ENCODE data around the gene MALAT1.
A peak's percentile ranks its signal among the peaks of the same experiment; 100 is the strongest.
"Not testable (repeated sequence)": the region's sequence is repeated elsewhere in the genome, so short reads cannot be mapped to it uniquely, and the experiment has no call there.

The MALAT1 gene

DNA sequence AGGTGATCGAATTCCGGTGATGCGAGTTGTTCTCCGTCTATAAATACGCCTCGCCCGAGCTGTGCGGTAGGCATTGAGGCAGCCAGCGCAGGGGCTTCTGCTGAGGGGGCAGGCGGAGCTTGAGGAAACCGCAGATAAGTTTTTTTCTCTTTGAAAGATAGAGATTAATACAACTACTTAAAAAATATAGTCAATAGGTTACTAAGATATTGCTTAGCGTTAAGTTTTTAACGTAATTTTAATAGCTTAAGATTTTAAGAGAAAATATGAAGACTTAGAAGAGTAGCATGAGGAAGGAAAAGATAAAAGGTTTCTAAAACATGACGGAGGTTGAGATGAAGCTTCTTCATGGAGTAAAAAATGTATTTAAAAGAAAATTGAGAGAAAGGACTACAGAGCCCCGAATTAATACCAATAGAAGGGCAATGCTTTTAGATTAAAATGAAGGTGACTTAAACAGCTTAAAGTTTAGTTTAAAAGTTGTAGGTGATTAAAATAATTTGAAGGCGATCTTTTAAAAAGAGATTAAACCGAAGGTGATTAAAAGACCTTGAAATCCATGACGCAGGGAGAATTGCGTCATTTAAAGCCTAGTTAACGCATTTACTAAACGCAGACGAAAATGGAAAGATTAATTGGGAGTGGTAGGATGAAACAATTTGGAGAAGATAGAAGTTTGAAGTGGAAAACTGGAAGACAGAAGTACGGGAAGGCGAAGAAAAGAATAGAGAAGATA is at the start of gene MALAT1:
TSS of gene MALAT1 (plus strand) at position 69 of the 736 bp plus-strand sequence.
- DNase-seq (ENCODE audit: low read depth, low spot score) = peak; percentile 95

GRCh38 chr11:65451301-65451700 is 47.5 kb upstream of the MALAT1 start:
- not testable (repeated sequence) for DNase-seq (ENCODE audit: low read depth, low spot score)

- DNase-seq (ENCODE audit: low read depth, low spot score) = not testable (repeated sequence)
Measured at GRCh38 chr11:65452259-65452658, 46.6 kb upstream of the MALAT1 start.

GRCh38 chr11:65452806-65453490 is 45.9 kb upstream of the MALAT1 start:
- no peak for DNase-seq (ENCODE audit: low read depth, low spot score)

DNA sequence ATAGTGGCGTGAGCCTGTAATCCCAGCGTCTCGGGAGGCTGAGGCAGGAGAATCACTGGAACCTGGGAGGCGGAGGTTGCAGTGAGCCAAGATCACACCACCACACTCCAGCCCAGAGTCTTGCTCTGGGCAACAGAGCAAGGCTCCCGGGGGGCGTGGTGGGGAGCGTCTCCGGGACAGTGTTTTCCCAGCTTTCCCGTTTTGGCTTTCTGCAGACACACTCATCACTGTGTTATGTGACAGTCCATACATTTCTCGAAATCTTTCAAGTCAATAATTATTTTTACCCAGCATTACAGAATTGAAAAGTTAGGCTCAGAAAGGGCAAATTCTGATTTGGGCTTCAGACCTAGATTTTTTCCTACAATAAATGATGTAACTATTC is 44.5 kb upstream of the MALAT1 start:
- DNase-seq (ENCODE audit: low read depth, low spot score) = no peak

- no peak for DNase-seq (ENCODE audit: low read depth, low spot score)
Measured at GRCh38 chr11:65454696-65455456, 44.0 kb upstream of the MALAT1 start.

DNA sequence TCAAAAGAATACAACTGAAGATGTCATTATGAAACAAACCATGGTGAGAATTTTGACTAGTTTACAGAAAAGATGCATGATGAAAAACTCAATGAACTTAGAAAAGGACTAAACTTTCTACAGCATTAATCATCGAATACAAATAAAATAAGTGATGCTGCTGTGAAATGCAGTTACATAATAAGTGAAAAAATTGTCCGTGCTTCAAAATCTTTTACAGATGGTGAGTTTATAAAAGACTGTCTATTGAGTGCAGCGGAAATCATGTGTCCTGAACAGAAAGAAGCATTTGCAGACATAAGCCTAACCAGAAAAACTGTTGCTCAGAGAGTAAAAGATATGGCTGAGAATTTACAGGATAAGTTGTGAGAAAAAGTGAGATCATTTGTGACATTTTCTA is 42.4 kb upstream of the MALAT1 start:
- DNase-seq (ENCODE audit: low read depth, low spot score) = no peak

DNA sequence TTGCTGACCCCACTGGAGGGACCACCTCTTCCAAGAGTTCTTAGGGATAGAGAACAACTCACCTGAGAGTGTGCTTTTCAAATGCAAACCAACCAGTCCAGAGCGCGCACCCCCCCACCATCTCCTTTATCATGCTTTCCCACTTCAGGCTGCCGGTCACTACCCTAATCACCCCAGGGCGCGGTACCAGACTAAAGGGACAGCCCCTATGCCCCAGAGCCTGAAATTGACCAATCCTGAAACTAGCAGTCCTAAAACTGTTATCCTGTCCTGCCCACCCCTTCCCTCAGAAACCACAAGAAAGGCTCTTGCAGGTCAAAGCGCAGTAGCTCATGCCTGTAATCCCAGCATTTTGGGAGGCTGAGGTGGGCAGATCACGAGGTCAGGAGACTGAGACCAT is 39.3 kb upstream of the MALAT1 start:
- DNase-seq (ENCODE audit: low read depth, low spot score) = no peak

- not testable (repeated sequence) for DNase-seq (ENCODE audit: low read depth, low spot score)
Measured at GRCh38 chr11:65465471-65465870, 33.4 kb upstream of the MALAT1 start.

DNA sequence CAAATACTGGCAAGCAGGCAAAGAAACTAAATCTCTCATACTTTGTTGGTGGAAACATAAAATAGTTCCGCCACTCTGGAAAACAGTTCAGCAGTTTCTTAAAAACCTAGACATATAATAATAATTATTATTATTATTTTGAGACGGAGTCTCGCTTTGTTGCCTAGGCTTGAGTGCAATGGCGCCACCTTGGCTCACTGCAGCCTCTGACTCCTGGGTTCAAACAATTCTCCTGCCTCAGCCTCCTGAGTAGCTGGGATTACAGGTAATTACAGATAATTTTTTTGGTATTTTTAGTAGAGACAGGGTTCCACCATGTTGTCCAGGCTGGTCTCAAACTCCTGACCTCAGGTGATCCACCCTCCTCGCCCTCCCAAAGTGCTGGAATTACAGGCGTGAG is 31.5 kb upstream of the MALAT1 start:
- not testable (repeated sequence) for DNase-seq (ENCODE audit: low read depth, low spot score)

DNA sequence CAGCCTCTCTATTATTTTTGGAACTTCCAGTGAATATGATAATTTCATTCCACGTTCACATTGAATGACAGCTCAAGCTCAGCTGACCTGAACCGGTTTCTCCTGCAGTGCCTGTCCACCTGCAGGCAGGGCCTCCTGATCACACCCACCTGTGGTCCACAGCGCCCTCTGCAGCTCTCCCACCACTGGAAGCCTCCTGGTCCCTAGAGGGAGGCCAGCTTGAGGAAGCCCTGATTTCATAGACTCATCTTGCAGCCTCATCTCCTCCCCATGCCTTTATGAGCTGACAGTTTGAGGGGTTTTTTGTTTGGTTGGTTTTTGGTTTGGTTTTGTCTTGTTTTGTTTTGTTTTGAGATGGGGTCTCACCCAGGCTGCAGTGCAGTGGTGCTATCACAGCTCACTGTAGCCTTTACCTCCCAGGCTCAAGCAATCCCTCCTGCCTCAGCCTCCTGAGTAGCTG is 29.9 kb upstream of the MALAT1 start:
- no peak for DNase-seq (ENCODE audit: low read depth, low spot score)

- DNase-seq (ENCODE audit: low read depth, low spot score) = no peak
Measured at GRCh38 chr11:65470433-65471049, 28.3 kb upstream of the MALAT1 start.

DNA sequence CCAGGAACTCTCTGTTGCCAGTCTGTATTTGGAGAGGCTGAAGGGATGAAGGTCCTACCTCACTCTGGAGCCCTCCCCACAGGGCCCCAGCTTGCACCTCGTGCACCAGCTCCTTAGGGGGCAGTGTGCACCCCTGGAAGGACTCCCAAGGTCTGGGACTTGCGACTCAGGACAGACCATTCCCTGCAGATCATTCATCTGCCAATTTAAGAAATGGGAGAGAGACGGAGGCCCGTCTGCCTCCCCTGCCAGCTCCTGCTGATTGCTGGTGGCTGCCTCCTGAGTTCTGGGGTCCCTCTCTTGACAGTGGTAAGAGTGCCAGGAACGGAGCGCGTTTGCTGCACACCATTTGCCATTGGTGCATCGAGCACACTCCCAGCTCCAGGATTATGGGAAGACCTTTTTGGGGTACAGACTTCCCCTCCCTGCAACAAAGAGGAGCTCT is 27.4 kb upstream of the MALAT1 start:
- DNase-seq (ENCODE audit: low read depth, low spot score) = no peak

- DNase-seq (ENCODE audit: low read depth, low spot score) = not testable (repeated sequence)
Measured at GRCh38 chr11:65472588-65473277, 26.1 kb upstream of the MALAT1 start.

DNA sequence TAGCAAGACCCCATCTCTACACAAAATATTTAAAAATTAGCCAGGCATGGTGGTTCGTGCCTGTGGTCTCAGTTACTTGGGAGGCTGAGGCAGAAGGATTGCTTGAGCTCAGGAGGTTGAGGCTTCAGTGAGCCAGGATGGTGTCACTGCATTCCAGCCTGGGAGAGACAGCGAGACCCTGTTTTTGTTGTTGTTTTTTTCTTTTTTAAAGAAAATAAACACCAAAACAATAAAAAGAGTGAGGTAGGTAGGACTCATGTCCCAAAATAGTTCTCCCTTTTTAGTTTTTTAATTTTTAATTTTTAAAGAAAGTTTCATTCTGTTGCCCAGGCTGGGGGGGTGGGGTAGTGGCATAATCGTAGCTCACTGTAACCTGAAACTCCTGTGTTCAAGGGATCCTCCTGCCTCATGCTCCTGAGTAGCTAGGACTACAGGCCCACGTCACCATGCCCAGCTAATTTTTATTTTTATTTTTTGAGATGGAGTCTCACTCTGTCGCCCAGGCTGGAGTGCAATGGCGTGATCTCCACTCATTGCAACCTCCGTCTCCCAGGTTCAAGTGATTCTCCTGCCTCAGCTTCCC is 25.5 kb upstream of the MALAT1 start:
- DNase-seq (ENCODE audit: low read depth, low spot score) = no peak

DNA sequence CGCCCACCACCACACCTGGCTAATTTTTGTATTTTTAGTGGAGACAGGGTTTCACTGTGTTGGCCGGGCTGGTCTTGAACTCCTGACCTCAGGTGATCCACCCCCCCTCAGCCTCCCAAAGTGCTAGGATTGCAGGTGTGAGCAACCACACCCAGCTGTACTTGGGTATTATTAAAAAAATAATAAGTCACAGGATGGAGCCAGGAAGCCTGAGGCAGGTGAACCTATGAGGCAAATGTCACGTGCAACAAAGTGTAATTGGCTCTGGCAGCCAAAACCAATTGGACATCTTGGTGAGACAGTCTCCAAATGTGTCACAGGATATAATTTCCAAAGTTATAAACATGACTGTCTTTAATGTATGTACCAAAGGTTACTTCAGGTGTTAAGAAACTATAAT is 24.0 kb upstream of the MALAT1 start:
- no peak for DNase-seq (ENCODE audit: low read depth, low spot score)

GRCh38 chr11:65476632-65477148 is 22.2 kb upstream of the MALAT1 start:
- DNase-seq (ENCODE audit: low read depth, low spot score) = no peak

GRCh38 chr11:65477149-65477965 is 21.5 kb upstream of the MALAT1 start:
- no peak for DNase-seq (ENCODE audit: low read depth, low spot score)

DNA sequence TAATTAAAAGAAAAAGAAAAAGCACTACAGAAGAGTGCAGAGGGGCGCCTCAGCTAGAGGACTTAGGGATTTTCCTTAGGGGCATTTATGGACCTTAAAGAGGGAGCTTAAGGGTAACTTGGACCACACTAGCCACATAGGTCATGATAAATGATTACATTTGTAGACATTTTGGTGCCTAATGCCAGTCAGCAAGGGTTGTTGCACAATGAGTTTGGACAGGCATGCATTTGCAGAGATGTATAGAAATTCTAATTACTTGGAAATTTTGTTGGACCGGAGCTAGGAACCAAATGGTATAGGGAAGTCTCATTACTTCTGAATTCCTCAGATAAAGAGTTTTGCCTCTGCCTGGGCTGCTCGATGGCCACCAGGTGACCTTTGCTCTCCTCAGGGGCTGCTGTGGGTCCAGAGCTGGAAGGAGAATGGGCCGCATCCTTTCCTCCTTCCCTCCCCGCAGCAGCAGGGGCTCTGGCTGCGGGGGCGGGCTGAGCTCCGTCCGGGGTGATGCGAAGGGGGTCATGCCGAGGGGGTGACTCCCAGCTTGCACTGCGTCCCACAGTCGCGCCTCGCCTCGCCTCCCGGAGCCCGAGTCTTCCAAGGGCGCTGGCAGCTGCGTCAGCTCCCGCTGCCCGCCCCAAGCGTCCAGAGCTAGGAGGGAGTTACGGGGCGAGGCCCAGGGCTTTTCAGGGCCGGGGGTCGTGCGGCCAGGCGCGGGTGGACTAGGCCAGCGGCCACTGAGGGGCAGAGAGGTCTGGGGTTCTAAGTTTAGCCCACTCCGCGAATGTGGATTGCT is 20.3 kb upstream of the MALAT1 start:
- no peak for DNase-seq (ENCODE audit: low read depth, low spot score)

Data from smooth muscle cell of the brain vasculature (primary cell).